22Rv1 (cell line): ENCODE results near the gene ZNF429.

Experiments used
- ZFX ChIP-seq: fragments of 450-650 bp; IDR thresholded peaks from 2 replicates; pipeline ENCODE4 v1.6.1; 2017; ENCODE audit warnings: antibody characterized with exemption, borderline replicate concordance
- TF ChIP-seq, protein P1 (sequence below): fragments of 450-650 bp; IDR thresholded peaks from 2 replicates; pipeline ENCODE4 v1.5.1; 2017; ENCODE audit warnings: mild to moderate bottlenecking

DNA sequence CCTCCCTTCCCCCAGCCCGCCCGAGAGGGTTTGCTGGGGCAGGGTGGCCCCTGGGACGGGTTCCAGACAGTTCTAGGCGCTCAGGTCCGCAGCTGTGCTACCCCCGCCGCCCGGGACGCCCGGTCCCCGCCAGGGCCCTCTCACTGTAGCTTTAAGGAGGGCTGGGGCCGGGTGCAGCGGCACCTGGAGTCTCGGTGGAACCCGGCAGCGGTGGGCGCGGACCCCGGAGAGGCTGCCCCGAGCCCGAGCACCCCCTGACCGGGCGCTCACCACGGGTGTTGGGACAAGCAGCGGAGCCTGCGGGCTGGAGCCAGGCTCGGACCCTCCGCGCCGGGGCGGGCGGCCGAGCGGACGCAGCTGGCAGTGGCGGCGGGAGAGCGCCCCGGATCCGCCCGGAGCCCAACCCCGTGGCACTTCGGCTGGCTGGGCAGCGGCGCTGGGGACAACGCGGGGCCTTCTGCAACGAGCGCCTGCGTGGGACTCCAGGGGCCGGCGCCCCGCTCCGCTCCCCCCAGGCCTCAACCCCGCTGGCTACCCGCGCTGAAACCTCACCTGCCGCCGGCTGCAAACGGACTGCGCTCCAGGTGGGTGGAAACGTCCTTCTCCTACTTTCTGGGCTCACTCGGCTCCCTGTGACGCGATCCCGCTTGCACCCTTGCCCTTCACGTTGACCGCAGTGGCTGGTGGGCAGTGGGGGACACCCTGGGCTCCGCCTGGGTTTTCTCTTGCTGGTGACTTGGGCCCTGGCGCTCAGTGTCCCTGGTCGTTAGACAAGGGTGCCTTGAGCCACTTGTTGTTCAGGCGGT lies 81.1 kb downstream of the ZNF429 start:
- TF ChIP-seq, protein P1, sequence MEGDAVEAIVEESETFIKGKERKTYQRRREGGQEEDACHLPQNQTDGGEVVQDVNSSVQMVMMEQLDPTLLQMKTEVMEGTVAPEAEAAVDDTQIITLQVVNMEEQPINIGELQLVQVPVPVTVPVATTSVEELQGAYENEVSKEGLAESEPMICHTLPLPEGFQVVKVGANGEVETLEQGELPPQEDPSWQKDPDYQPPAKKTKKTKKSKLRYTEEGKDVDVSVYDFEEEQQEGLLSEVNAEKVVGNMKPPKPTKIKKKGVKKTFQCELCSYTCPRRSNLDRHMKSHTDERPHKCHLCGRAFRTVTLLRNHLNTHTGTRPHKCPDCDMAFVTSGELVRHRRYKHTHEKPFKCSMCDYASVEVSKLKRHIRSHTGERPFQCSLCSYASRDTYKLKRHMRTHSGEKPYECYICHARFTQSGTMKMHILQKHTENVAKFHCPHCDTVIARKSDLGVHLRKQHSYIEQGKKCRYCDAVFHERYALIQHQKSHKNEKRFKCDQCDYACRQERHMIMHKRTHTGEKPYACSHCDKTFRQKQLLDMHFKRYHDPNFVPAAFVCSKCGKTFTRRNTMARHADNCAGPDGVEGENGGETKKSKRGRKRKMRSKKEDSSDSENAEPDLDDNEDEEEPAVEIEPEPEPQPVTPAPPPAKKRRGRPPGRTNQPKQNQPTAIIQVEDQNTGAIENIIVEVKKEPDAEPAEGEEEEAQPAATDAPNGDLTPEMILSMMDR, result no peak
- no peak for TF ChIP-seq ZFX
